SK-MEL-5 (cell line): Measurements from ENCODE around the gene FAM184B. TPM values are rescaled to one million over a fixed set of nuclear protein-coding genes. Genes with fewer than 3 reads are reported as not detected.
A peak's percentile ranks its signal among the peaks of the same experiment; 100 is the strongest.
"Not testable (repeated sequence)": the region's sequence is repeated elsewhere in the genome, so short reads cannot be mapped to it uniquely, and the experiment has no call there.

ENCODE experiments used
- DNase-seq: peaks from one replicate; pipeline ENCODE4 v3.0.0-alpha.2; 2016; ENCODE audit warnings: low read depth, low spot score
- in situ Hi-C: cut with HindIII; loops from 2 replicates; pipeline ENCODE4 v1.10.0; 2016; ENCODE audit warnings: low sequenced_read_pairs, high pct_unique_total_duplicates, low pct_unique_long_range_greater_than_20kb
- total RNA-seq: library from RNA; depleted of rRNA; stranded (reverse); fragments of >200 nt; shearing (Covaris generic); gene quantifications from 2 replicates; pipeline ENCODE4 v1.2.3, GENCODE V29; 2014

Gene FAM184B
- total RNA-seq, 1 experiment from 2014 or later = not detected

- in situ Hi-C loops = no loop called here
- DNase-seq = no peak
Measured at GRCh38 chr4:17701882-17702281, 79.5 kb downstream of the FAM184B start.

DNA sequence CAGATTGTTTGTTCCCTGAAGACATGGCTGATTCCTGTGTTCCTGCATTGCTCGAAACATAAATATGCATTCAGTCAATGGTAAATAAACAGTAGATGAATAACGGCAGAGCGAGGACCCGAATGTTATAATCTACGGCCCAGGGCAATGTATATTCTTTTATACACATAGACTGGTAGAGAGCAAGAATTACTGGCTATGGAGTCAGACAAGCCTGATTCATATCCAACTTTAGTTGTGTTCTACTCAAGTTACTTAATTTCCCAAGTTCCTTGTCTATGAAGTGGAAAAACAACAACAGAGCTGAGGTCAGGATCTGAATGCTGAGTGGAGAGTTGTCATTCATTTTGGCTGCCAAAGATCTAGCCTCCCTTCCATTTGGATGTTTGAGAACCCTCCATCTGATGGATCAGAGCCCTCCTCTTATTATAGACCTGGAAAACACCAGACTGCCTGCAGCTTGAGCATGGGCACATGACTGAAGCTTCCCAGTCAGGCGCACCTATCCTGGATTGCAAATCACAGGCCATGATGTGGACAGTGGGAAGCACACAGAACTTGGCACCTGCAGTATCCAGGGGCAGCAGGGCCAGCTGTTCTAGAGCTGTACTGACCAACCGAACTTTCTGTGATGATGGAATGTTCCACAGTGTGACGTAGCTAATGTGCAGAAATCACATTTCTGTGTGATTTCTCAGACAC is 80.1 kb downstream of the FAM184B start:
- in situ Hi-C loops = no loop called here
- DNase-seq = no peak

- DNase-seq = no peak
- in situ Hi-C loops = no loop called here
Measured at GRCh38 chr4:17699380-17699779, 82.0 kb downstream of the FAM184B start.

DNA sequence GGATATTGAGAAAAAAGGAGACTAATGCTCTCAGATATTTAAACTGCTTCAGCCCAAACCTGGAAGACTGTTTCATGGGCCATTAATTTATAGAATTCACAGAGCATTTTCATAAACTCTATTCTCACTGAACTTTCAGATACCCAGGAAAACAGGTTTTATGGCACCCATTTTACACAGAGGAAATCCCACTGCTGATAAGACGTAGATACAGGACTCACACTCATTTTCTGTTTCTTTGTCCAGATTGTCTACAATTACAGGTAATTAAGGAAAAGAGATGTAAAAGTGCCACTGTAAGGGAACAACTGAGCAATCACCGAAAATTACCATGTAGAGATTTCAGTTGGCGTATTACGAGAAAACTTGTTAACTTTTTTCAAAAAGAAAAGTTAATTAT is 83.3 kb downstream of the FAM184B start:
- in situ Hi-C loops = no loop called here
- no peak for DNase-seq

GRCh38 chr4:17695341-17695740 is 86.1 kb downstream of the FAM184B start:
- in situ Hi-C loops = no loop called here
- no peak for DNase-seq

DNA sequence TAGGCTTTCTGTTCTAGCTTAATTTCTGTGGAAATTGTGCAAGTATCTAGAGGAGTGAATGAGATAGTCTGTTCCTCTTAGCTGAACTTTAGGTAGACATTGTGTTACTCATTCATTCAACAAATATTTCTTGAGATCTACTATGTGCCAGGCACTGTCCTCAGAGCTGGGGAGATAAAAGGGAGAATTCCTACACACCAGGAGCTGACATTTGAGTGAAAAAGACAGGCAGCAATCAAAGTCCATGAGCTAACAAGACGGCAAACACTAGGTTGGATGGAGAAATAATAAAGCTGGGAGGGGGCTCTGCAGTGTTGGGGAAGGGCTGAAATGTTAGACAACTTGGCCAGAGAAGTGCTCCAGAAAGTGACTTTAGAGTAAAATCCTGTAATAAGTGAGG is 86.9 kb downstream of the FAM184B start:
- no peak for DNase-seq
- in situ Hi-C loops = no loop called here

DNA sequence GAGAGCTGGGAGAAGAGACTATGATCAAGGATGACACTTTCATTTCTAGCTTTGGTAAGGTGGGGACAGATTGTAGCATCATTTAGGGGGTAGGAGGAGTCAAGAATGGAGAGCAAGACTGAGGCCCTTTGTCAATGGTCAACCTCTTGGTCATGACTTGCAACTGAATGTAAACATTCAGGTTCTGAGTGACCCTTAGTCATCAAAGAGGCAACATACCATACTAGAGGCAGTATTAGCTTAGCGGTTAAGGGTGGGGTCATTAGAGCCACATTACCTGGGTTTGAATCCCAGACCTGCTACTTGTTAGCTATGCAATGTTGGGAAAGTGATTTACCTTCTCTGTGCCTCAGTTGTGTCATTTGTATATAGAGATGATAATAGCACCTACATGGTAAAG is 90.5 kb downstream of the FAM184B start:
- no peak for DNase-seq
- in situ Hi-C loops = no loop called here

- in situ Hi-C loops = no loop called here
- no peak for DNase-seq
Measured at GRCh38 chr4:17690135-17690534, 91.3 kb downstream of the FAM184B start.

DNA sequence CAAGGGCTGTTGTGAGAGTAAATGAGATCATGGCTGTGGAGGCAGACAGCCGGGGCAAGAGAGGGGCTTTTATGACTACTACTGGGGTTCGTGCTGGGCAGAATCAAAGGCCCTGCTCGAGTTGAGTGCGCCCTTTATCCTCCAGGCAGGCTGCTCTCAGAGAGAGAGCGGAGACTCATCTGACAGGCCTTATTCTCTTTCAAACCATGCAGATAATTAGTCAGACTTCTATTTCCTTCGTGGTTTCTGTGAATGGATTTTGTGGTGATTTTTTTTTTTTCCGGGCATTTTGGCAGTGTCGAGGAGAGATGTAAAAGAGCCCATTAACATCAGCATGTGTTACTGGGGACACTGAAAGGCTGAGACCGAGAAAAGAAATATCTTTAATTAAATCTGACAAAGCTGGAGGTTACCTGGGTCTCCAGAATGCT is 93.4 kb downstream of the FAM184B start:
- peak; percentile 65 for DNase-seq
- in situ Hi-C loops = no loop called here

GRCh38 chr4:17687237-17687857 is 94.1 kb downstream of the FAM184B start:
- in situ Hi-C loops = no loop called here
- DNase-seq = peak; percentile 60

DNA sequence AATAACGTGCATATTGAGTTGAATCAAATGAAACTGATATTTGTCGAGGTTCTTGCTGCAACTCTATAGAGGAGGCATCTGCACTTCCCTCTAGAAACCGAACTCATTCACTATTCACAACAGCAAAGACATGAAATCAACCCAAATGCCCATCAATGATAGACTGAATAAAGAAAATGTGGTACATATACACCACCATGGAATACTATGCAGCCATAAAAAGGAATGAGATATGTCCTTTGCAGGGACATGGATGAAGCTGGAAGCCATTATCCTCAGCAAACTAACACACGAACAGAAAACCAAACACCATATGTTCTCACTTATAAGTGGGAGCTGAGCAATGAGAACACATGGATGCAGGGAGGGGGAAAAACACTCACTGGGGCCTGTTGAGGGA is 96.8 kb downstream of the FAM184B start:
- in situ Hi-C loops, DNase-seq: not testable (repeated sequence)

DNA sequence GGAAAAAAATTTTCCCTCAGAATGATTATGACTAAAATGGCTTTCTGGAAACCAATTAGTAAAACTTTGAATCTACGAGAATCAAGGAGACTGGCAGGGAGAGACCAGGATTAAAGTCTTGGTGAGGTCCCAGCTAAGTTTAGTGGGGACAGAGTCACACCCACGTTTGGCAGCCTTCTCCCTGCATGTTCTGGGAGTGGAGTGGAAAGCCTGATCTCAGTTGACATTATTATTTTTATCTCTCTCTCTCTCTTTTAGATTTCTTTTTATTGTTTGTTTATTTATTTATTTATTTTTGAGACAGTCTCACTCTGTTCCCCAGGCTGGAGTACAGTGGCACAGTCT is 99.2 kb downstream of the FAM184B start:
- in situ Hi-C loops = no loop called here
- DNase-seq = no peak

GRCh38 chr4:17681281-17682221 is 99.9 kb downstream of the FAM184B start:
- no peak for DNase-seq
- in situ Hi-C loops = no loop called here

GRCh38 chr4:17680559-17681280 is 100.7 kb downstream of the FAM184B start:
- no peak for DNase-seq
- in situ Hi-C loops = no loop called here

DNA sequence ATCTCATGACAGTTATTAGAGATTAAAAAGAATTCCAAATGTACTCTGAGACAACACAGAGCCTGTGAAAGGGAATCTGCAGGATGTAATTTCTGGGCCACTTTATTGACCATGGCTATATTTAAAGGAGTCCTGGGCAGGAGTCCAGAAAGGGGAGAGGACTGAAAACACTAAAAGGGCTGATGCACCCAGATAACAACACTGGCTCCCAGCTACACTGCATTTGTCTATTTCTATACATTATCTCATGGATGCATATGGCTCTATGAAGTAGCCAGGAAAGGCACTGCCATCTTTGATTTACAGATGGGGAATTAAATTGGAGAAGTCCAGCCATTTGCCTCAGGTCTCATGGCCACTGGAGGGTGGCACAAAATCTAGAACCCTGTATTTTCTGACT is 111.0 kb downstream of the FAM184B start:
- in situ Hi-C loops = no loop called here
- DNase-seq = no peak

DNA sequence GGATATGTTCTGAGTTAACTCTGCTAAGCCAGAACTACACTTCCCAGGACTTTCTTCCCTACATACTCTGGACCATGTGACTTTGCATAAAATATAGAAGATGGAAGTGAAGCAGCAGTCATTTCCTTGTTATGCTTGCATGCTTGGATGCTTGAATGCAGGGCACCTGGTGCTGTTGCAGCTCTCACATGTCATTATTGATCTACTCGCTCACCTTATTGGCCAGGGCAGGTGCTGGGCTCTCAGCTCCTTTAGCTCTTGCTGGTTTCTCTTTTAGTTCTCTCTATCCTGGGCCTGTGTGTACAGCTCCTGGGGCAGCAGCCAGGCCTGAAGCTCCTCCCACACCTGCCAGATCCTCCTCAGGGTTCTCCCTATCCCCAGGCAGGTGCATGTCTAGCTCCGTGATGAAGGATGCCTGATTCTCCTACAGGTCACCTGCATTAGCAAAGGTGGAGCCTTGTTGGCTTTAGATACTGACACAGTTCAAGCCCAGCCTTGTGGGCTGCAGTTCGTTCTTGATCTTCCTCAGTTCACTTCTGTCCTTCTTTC is 113.7 kb downstream of the FAM184B start:
- in situ Hi-C loops = no loop called here
- DNase-seq = no peak

DNA sequence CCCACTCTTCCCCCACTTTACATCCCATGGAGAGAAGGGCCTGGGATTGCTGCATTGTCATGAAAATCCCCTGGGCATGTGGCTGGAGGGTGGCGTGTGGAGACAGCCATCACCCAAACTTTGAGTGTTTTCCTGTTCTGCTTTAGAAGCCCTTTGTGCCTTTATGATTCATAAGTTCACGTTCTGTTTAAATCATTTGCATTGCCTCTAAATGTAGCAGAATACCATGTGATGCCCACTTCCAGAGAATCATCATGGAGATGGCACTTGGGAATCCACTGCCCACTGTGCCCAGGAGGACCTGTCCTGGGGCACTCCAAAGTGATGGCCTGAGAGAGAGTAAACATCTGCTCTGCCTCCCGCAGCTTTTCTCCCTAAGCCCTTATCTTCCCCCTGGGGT is 114.2 kb downstream of the FAM184B start:
- DNase-seq = no peak
- in situ Hi-C loops = no loop called here

DNA sequence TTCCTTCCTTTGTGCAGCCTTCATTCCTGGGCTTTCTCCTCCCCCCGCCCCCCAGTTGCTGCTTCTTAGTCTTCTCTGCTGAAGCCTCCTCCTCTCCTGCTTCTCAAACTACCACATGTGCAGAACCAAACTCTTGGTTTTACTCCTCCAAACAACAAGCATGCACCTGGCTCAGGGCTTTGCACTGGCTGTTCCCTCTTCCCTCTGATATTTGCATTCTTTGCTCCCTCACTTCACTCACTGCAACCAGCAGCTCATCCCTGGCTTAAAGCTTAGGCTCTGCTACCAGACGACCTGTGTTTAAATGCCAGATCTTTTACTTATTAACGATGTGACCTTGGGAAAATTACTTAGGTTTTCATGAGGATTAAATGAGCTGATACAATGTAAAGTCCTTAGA is 115.6 kb downstream of the FAM184B start:
- in situ Hi-C loops = no loop called here
- no peak for DNase-seq
